CD14-positive monocyte (primary cell): ENCODE measurements around the gene RANBP1. TPM values are rescaled to one million over a fixed set of nuclear protein-coding genes. Genes with fewer than 3 reads are reported as not detected.

Source experiments
- DNase-seq, 3 donors: peaks; one replicate each; pipeline ENCODE4 v3.0.0-alpha.2; 2011 to 2022
- H2AFZ ChIP-seq: 2 replicates; pipeline ENCODE4 v1.6.0; 2012; ENCODE audit warnings: mild to moderate bottlenecking, low read depth, low read length, inconsistent platforms; ENCODE audit not compliant: insufficient read depth, poor library complexity, severe bottlenecking
- H3K27ac ChIP-seq, 2 donors: 1 replicate in 1 of 2; 2 replicates in 1 of 2; pipeline ENCODE4 v1.5.1; 2012 to 2013; ENCODE audit warnings: low read length in 2 of 2, control low read depth in 1 of 2, inconsistent platforms in 1 of 2, low read depth in 1 of 2, mild to moderate bottlenecking in 1 of 2
- H3K27me3 ChIP-seq, 2 donors: one replicate each; pipeline versions ENCODE4 v1.6.0 to v1.6.1; 2011 to 2013; ENCODE audit warnings: low read length in 2 of 2; ENCODE audit not compliant: control insufficient read depth in 2 of 2, insufficient read depth in 2 of 2
- H3K36me3 ChIP-seq, 2 donors: replicated peaks in 1 of 2; 1 replicate in 1 of 2; 2 replicates in 1 of 2; pipeline versions ENCODE4 v1.5.1 to v1.6.1; 2012 to 2013; ENCODE audit warnings: low read length in 2 of 2, control low read depth in 1 of 2, inconsistent platforms in 1 of 2, mild to moderate bottlenecking in 1 of 2; ENCODE audit not compliant: insufficient read depth in 2 of 2, control insufficient read depth in 1 of 2
- H3K4me1 ChIP-seq, 2 donors: 1 replicate in 1 of 2; 2 replicates in 1 of 2; pipeline versions ENCODE4 v1.5.1 to v1.6.1; 2012 to 2013; ENCODE audit warnings: low read length in 2 of 2, control low read depth in 1 of 2, inconsistent platforms in 1 of 2, mild to moderate bottlenecking in 1 of 2, moderate library complexity in 1 of 2; ENCODE audit not compliant: insufficient read depth in 2 of 2, control insufficient read depth in 1 of 2
- H3K4me2 ChIP-seq: replicated peaks from 2 replicates; pipeline ENCODE3; 2012; ENCODE audit warnings: low read length, moderate library complexity, mild to moderate bottlenecking; ENCODE audit not compliant: poor library complexity, severe bottlenecking; ENCODE audit errors: extremely low read depth
- H3K4me3 ChIP-seq, 3 experiments: fragments of 200-600 bp in 1 of 3; sonication (generic) in 1 of 3; replicated peaks in 1 of 3; 1 replicate in 2 of 3; 2 replicates in 1 of 3; pipeline ENCODE4 v1.5.1; 2011 to 2013; ENCODE audit warnings: low read length in 3 of 3, mild to moderate bottlenecking in 3 of 3, control low read depth in 2 of 3, low read depth in 2 of 3, inconsistent platforms in 1 of 3, moderate library complexity in 1 of 3
- H3K79me2 ChIP-seq: 2 replicates; pipeline ENCODE4 v1.6.0; 2012; ENCODE audit warnings: mild to moderate bottlenecking, control low read depth, inconsistent platforms, low read length, moderate library complexity; ENCODE audit not compliant: insufficient read depth
- H3K9ac ChIP-seq: 2 replicates; pipeline ENCODE4 v1.6.0; 2017; ENCODE audit warnings: low read length, mild to moderate bottlenecking; ENCODE audit not compliant: insufficient read depth, poor library complexity, severe bottlenecking
- H3K9me3 ChIP-seq, 2 donors: replicated peaks in 1 of 2; 1 replicate in 1 of 2; 2 replicates in 1 of 2; pipeline versions ENCODE4 v1.5.1 to v1.6.1; 2012 to 2013; ENCODE audit warnings: low read length in 2 of 2, control low read depth in 1 of 2; ENCODE audit not compliant: control insufficient read depth in 1 of 2, insufficient read depth in 1 of 2
- H4K20me1 ChIP-seq: 2 replicates; pipeline ENCODE4 v1.6.0; 2012; ENCODE audit warnings: mild to moderate bottlenecking, low read length, control low read depth, moderate library complexity; ENCODE audit not compliant: insufficient read depth
- H3K27ac Mint-ChIP-seq, 7 donors: one replicate each; pipeline ENCODE4 v1.8.0; 2020; ENCODE audit warnings: mild to moderate bottlenecking in 7 of 7, mixed read lengths in 7 of 7, moderate library complexity in 6 of 7, inconsistent platforms in 2 of 7
- H3K27me3 Mint-ChIP-seq, 3 donors: one replicate each; pipeline ENCODE4 v1.8.0; 2021 to 2022; ENCODE audit warnings: low read depth in 3 of 3, mild to moderate bottlenecking in 3 of 3, mixed read lengths in 3 of 3, moderate library complexity in 3 of 3, inconsistent platforms in 1 of 3
- H3K36me3 Mint-ChIP-seq, 2 donors: one replicate each; pipeline ENCODE4 v1.8.0; 2020; ENCODE audit warnings: mixed read lengths in 2 of 2, inconsistent platforms in 1 of 2, mild to moderate bottlenecking in 1 of 2
- H3K4me1 Mint-ChIP-seq: one replicate; pipeline ENCODE4 v1.8.0; 2020; ENCODE audit warnings: mild to moderate bottlenecking, mixed read lengths
- H3K4me3 Mint-ChIP-seq, 2 donors: one replicate each; pipeline ENCODE4 v1.8.0; 2020; ENCODE audit warnings: mild to moderate bottlenecking in 2 of 2, mixed read lengths in 2 of 2, moderate library complexity in 1 of 2
- H3K9me3 Mint-ChIP-seq, 7 donors: one replicate each; pipeline ENCODE4 v1.8.0; 2020 to 2022; ENCODE audit warnings: mixed read lengths in 7 of 7, mild to moderate bottlenecking in 6 of 7, moderate library complexity in 6 of 7, inconsistent platforms in 2 of 7
- CTCF ChIP-seq: fragments of 200-600 bp; IDR thresholded peaks from one replicate; pipeline ENCODE4 v1.8.0; 2022; ENCODE audit warnings: antibody characterized with exemption, mild to moderate bottlenecking
- WGBS: methylation state at CpG from one replicate; pipeline ENCODE4 v1.1.5; 2013; ENCODE audit warnings: missing lambda C conversion rate; ENCODE audit not compliant: insufficient coverage; 5-methylcytosine and 5-hydroxymethylcytosine counted together
- intact Hi-C, 2 donors: fragments of 100-400 bp; cut with micrococcal nuclease; formaldehyde crosslinking; loops; one replicate each; pipeline versions ENCODE4 v1.15.0 to v1.15.1; 2023
- polyA plus RNA-seq, 3 donors: library from polyadenylated mRNA; depleted of rRNA in 1 of 3; unstranded in 2 of 3; stranded (reverse) in 1 of 3; fragments of 300-500 nt in 2 of 3; fragments of >200 nt in 1 of 3; fragmentation: Illumina TruSeq in 2 of 3; gene quantifications; 1 replicate in 2 of 3; 2 replicates in 1 of 3; pipeline ENCODE4 v1.2.3, GENCODE V29; 2012 to 2021

RANBP1 gene
- polyA plus RNA-seq, 3 donors = 45.0 to 52.3 (median 47.4) TPM

- H3K27ac Mint-ChIP-seq = no peak overlapping the region
- H3K27me3 ChIP-seq = no peaks in the 10 kb centered on the region
- intact Hi-C loops = no loop called here
- no peaks in the 10 kb centered on the region for H3K79me2 ChIP-seq
- H3K4me2 ChIP-seq = no peak overlapping the region
- H3K4me1 Mint-ChIP-seq = no peaks in the 10 kb centered on the region
- H3K9me3 Mint-ChIP-seq = peaks cover 0 to 5% (median 2%) of the 10 kb centered on the region in 7 donors
- H3K27me3 Mint-ChIP-seq = peaks cover 1 to 3% (median 2%) of the 10 kb centered on the region in 3 donors
- no peak for TF ChIP-seq CTCF
- no peak overlapping the region for H3K27ac ChIP-seq
- no peak overlapping the region for H3K9ac ChIP-seq
- no peaks in the 10 kb centered on the region for H3K4me1 ChIP-seq
- H3K36me3 ChIP-seq = no peaks in the 10 kb centered on the region
- DNase-seq = no peak
- no peaks in the 10 kb centered on the region for H3K36me3 Mint-ChIP-seq
- H3K4me3 Mint-ChIP-seq = no peak overlapping the region
- no peak overlapping the region for H2AFZ ChIP-seq
- H4K20me1 ChIP-seq = no peaks in the 10 kb centered on the region
- no peaks in the 10 kb centered on the region for H3K9me3 ChIP-seq
- 96% methylated on average over 9 of the region's 9 CpGs for WGBS
- H3K4me3 ChIP-seq = no peak overlapping the region
Measured at GRCh38 chr22:20166703-20167102, 50.8 kb downstream of the RANBP1 start.

DNA sequence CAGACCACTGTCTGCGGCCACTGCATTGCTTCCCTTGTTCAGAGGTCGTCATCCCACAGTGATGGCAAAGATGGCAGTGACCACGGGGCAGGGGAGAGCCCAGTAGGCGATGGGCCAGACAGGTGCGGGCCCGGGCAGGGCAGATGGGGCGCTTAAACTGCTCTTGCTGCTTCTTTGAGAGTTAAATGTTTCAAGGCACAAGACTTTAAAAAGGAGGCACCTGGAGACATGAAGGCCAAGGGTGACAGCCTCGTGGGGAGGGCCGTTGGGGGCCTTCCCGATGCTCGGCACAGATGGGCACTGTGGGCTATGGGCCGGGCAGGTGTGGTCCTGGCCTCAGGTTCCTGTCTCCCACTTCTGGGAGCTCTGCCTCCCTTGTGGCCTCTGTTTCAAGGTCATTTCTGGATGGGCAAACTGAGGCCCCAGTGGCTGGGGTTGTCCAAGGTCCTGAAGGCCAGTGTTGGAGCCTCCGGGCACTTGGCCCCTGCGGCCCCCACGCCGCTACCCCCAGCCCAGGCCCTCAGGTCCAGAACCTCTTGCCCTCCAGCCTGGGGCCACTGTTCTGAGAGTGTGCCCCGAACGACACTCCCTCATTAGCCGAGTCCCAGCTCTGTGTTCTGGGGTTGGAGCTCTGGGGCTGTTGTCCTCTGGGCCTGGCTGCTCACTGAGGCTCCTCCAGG, 51.9 kb downstream of the RANBP1 start:
- H3K9me3 ChIP-seq = no peaks in the 10 kb centered on the region
- H3K4me2 ChIP-seq = no peak overlapping the region
- intact Hi-C loops = no loop called here
- H3K36me3 Mint-ChIP-seq = no peaks in the 10 kb centered on the region
- no peak overlapping the region for H3K4me3 ChIP-seq
- H3K9ac ChIP-seq = no peak overlapping the region
- no peak for TF ChIP-seq CTCF
- H3K4me1 ChIP-seq = no peaks in the 10 kb centered on the region
- H3K27me3 Mint-ChIP-seq = peaks cover 1 to 3% (median 2%) of the 10 kb centered on the region in 3 donors
- peaks cover 0 to 5% (median 0%) of the 10 kb centered on the region in 7 donors for H3K9me3 Mint-ChIP-seq
- no peaks in the 10 kb centered on the region for H3K4me1 Mint-ChIP-seq
- WGBS = 87% methylated on average over 13 of the region's 19 CpGs
- no peaks in the 10 kb centered on the region for H3K79me2 ChIP-seq
- no peaks in the 10 kb centered on the region for H4K20me1 ChIP-seq
- no peak overlapping the region for H2AFZ ChIP-seq
- H3K27ac Mint-ChIP-seq = no peak overlapping the region
- no peaks in the 10 kb centered on the region for H3K27me3 ChIP-seq
- H3K36me3 ChIP-seq = no peaks in the 10 kb centered on the region
- no peak overlapping the region for H3K27ac ChIP-seq
- no peak overlapping the region for H3K4me3 Mint-ChIP-seq
- DNase-seq = no peak
